GM12878 (cell line): Measurements from ENCODE around the gene GPRC5D. TPM values are rescaled to one million over a fixed set of nuclear protein-coding genes. Genes with fewer than 3 reads are reported as not detected.

Experiments used
- ATAC-seq: fragments of 200-7000 bp; cut with Tn5 transposase; 3 replicates; pipeline ENCODE4 v1.9.1; 2020; ENCODE audit warnings: mild to moderate bottlenecking, moderate library complexity
- BruUV-seq: library from RNA; stranded (reverse); fragments of 400-500 nt; replicated peaks from 2 replicates; lab custom pipeline; 2021; lab: Mats Ljungman, UMichigan
- CTCF ChIA-PET: fragments of 300-600 bp; sonication (Branson Sonifier 250); formaldehyde crosslinking; extraction: SDS; loops from one replicate; lab custom pipeline; 2021; ENCODE audit warnings: inconsistent platforms; lab: Yijun Ruan, JAX
- POLR2A ChIA-PET: fragments of 350-600 bp; formaldehyde crosslinking; extraction: SDS; loops from one replicate; lab custom pipeline; 2021; ENCODE audit warnings: inconsistent platforms; lab: Charles Lee
- RAD21 ChIA-PET: fragments of 300-600 bp; sonication (Branson Sonifier 250); formaldehyde crosslinking; loops from one replicate; lab custom pipeline; 2023; ENCODE audit warnings: antibody characterized with exemption; ENCODE audit not compliant: unreplicated experiment; lab: Charles Lee
- SMC1A ChIA-PET: fragments of 300-600 bp; sonication (Branson Sonifier 250); formaldehyde crosslinking; loops from one replicate; lab custom pipeline; 2023; ENCODE audit not compliant: unreplicated experiment, uncharacterized antibody; lab: Charles Lee
- DNase-seq: peaks from one replicate; pipeline ENCODE4 v3.0.0-alpha.2; 2011; ENCODE audit warnings: low read depth, low spot score
- FAIRE-seq: peaks from 3 replicates; lab custom pipeline; 2011; peaks lifted over from hg19 to GRCh38; lab: Jason Lieb, UNC
- H2AFZ ChIP-seq: 2 replicates; pipeline ENCODE4 v1.6.0; 2011; ENCODE audit warnings: low read depth, low read length, control low read depth; ENCODE audit not compliant: control insufficient read depth
- H3K27ac ChIP-seq: 2 replicates; pipeline ENCODE4 v1.5.1; 2011; ENCODE audit warnings: control low read depth; ENCODE audit not compliant: control insufficient read depth, insufficient read depth
- H3K27me3 ChIP-seq, 2 experiments: replicated peaks in 1 of 2; 2 replicates each; pipeline versions ENCODE4 v1.6.0 to v1.6.1; 2011; ENCODE audit warnings: low read length in 1 of 2; ENCODE audit not compliant: control insufficient read depth in 2 of 2, insufficient read depth in 2 of 2
- H3K36me3 ChIP-seq, 2 experiments: 2 replicates each; pipeline ENCODE4 v1.5.1; 2011; ENCODE audit warnings: low read length in 1 of 2; ENCODE audit not compliant: control insufficient read depth in 2 of 2, insufficient read depth in 2 of 2
- H3K4me1 ChIP-seq: 2 replicates; pipeline ENCODE4 v1.6.1; 2011; ENCODE audit warnings: mild to moderate bottlenecking, low read length, moderate library complexity, mixed read lengths; ENCODE audit not compliant: control insufficient read depth, insufficient read depth
- H3K4me2 ChIP-seq: 2 replicates; pipeline ENCODE4 v1.6.0; 2011; ENCODE audit warnings: control low read depth; ENCODE audit not compliant: control insufficient read depth, insufficient read depth
- H3K4me3 ChIP-seq: fragments of 200-600 bp; sonication (generic); 2 replicates; pipeline ENCODE4 v1.5.1; 2016
- H3K79me2 ChIP-seq: 2 replicates; pipeline ENCODE4 v1.6.0; 2011; ENCODE audit warnings: low read length; ENCODE audit not compliant: control insufficient read depth, insufficient read depth
- H3K9ac ChIP-seq: 2 replicates; pipeline ENCODE4 v1.8.0; 2011; ENCODE audit warnings: low read length, control low read depth, mixed read lengths; ENCODE audit not compliant: control insufficient read depth, insufficient read depth
- H3K9me3 ChIP-seq: replicated peaks from 3 replicates; pipeline ENCODE4 v1.5.1; 2011; ENCODE audit warnings: mild to moderate bottlenecking, low read length; ENCODE audit not compliant: control insufficient read depth, insufficient read depth
- H4K20me1 ChIP-seq: 2 replicates; pipeline ENCODE4 v1.6.0; 2011; ENCODE audit not compliant: control insufficient read depth, insufficient read depth
- EED ChIP-seq: sonication (generic); IDR thresholded peaks from 2 replicates; pipeline ENCODE4 v1.6.1; 2016; ENCODE audit warnings: antibody characterized with exemption, low read depth
- ETV6 ChIP-seq, 2 experiments: fragments of 450-650 bp in 1 of 2; IDR thresholded peaks in 1 of 2; conservative IDR thresholded peaks in 1 of 2; 2 replicates each; pipeline ENCODE4 v1.6.1; 2014; ENCODE audit warnings: antibody characterized with exemption in 1 of 2, borderline replicate concordance in 1 of 2, low read depth in 1 of 2, mild to moderate bottlenecking in 1 of 2, moderate library complexity in 1 of 2
- KAT2A ChIP-seq: conservative IDR thresholded peaks from 2 replicates; pipeline ENCODE4 v1.6.1; 2011; ENCODE audit warnings: low read depth, low read length; ENCODE audit not compliant: control insufficient read depth
- MAX ChIP-seq: IDR thresholded peaks from 2 replicates; pipeline ENCODE4 v1.6.1; 2012; ENCODE audit warnings: low read depth, low read length, improper control_type of control experiment
- RB1 ChIP-seq: fragments of 450-650 bp; formaldehyde crosslinking; IDR thresholded peaks from 2 replicates; pipeline ENCODE4 v1.6.1; 2017; ENCODE audit warnings: mild to moderate bottlenecking, borderline replicate concordance
- SKIL ChIP-seq: fragments of 450-650 bp; IDR thresholded peaks from 2 replicates; pipeline ENCODE4 v1.6.1; 2017; ENCODE audit warnings: mild to moderate bottlenecking, low read depth, inconsistent platforms; ENCODE audit not compliant: poor library complexity, severe bottlenecking
- ZZZ3 ChIP-seq: IDR thresholded peaks from 2 replicates; pipeline ENCODE4 v1.6.1; 2011; ENCODE audit warnings: low read depth; ENCODE audit not compliant: control insufficient read depth, insufficient read length
- WGBS: methylation state at CpG from one replicate; pipeline ENCODE4 v1.1.6; 2016; ENCODE audit warnings: low lambda C conversion rate; ENCODE audit not compliant: insufficient replicate concordance, insufficient coverage; ENCODE audit errors: missing lambda C conversion rate; 5-methylcytosine and 5-hydroxymethylcytosine counted together
- in situ Hi-C: fragments of 300-500 bp; cut with MboI; formaldehyde crosslinking; loops from 9 replicates; pipeline ENCODE4 v1.14.3; 2018; ENCODE audit warnings: mixed read lengths
- intact Hi-C: fragments of 100-400 bp; cut with micrococcal nuclease; formaldehyde crosslinking; loops from one replicate; pipeline ENCODE4 v1.14.2; 2022; ENCODE audit not compliant: unreplicated experiment
- polyA plus RNA-seq, 11 experiments: library from polyadenylated mRNA; depleted of rRNA in 4 of 11; unstranded in 6 of 11; stranded (reverse) in 5 of 11; fragments of >200 nt; fragmentation: Nextera tagmentation in 4 of 11; fragmentation: Illumina TruSeq in 1 of 11; extraction: Ambion mirVana in 4 of 11; extraction: Trizol in 1 of 11; gene quantifications; 1 replicate in 1 of 11; 2 replicates in 10 of 11; pipeline versions ENCODE4 v1.2.1 to v1.2.3, GENCODE V29; 2011 to 2016; ENCODE audit warnings: inconsistent platforms in 2 of 11, missing spikeins in 2 of 11, low read depth in 1 of 11
- total RNA-seq, 4 experiments: library from RNA; depleted of rRNA in 3 of 4; stranded (reverse); fragments of >200 nt in 3 of 4; fragmentation: Illumina TruSeq in 1 of 4; extraction: Trizol in 1 of 4; gene quantifications; 2 replicates each; pipeline versions ENCODE4 v1.2.1 to v1.2.3, GENCODE V29; 2013 to 2021
- TF ChIP-seq, protein P1 (sequence below): fragments of 150-350 bp; IDR thresholded peaks from 2 replicates; pipeline ENCODE4 v1.6.1; 2016; ENCODE audit warnings: low read depth, low read length

Gene GPRC5D
- total and polyA plus RNA-seq, 10 of the 15 experiments (the other 5 are each of a cell fraction or from before 2014, with no cell fraction given), result 0.18 to 0.90 (median 0.37) TPM; not detected in 3

- H3K27ac ChIP-seq, result no peak overlapping the region
- FAIRE-seq (no peak), DNase-seq (no peak), ATAC-seq (no peak)
- H3K79me2 ChIP-seq, result no peaks in the 10 kb centered on the region
- ChIA-PET CTCF (no interaction called here), RAD21 (no interaction called here), SMC1A (no interaction called here), POLR2A (no interaction called here)
- TF ChIP-seq ETV6 (conservative IDR thresholded peaks at IDR 0.05 in 1 of 2, IDR thresholded peaks at IDR 0.05 in 1 of 2; ENCODE audit: borderline replicate concordance in 1 of 2, low read depth in 1 of 2) (no peak), RB1 (no peak), KAT2A (no peak), ZZZ3 (no peak), SKIL (no peak), EED (no peak), MAX (no peak)
- TF ChIP-seq, protein P1, sequence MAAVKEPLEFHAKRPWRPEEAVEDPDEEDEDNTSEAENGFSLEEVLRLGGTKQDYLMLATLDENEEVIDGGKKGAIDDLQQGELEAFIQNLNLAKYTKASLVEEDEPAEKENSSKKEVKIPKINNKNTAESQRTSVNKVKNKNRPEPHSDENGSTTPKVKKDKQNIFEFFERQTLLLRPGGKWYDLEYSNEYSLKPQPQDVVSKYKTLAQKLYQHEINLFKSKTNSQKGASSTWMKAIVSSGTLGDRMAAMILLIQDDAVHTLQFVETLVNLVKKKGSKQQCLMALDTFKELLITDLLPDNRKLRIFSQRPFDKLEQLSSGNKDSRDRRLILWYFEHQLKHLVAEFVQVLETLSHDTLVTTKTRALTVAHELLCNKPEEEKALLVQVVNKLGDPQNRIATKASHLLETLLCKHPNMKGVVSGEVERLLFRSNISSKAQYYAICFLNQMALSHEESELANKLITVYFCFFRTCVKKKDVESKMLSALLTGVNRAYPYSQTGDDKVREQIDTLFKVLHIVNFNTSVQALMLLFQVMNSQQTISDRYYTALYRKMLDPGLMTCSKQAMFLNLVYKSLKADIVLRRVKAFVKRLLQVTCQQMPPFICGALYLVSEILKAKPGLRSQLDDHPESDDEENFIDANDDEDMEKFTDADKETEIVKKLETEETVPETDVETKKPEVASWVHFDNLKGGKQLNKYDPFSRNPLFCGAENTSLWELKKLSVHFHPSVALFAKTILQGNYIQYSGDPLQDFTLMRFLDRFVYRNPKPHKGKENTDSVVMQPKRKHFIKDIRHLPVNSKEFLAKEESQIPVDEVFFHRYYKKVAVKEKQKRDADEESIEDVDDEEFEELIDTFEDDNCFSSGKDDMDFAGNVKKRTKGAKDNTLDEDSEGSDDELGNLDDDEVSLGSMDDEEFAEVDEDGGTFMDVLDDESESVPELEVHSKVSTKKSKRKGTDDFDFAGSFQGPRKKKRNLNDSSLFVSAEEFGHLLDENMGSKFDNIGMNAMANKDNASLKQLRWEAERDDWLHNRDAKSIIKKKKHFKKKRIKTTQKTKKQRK, result no peak
- intact Hi-C loops (no loop called here), in situ Hi-C loops (no loop called here)
- no peak overlapping the region for H3K4me3 ChIP-seq
- no peaks in the 10 kb centered on the region for H4K20me1 ChIP-seq
- H3K4me2 ChIP-seq, result no peak overlapping the region
- WGBS, result 26% methylated on average over 4 of the region's 4 CpGs
- no peaks in the 10 kb centered on the region for H3K9me3 ChIP-seq
- H3K36me3 ChIP-seq, result no peaks in the 10 kb centered on the region
- no peak overlapping the region for H2AFZ ChIP-seq
- no peak overlapping the region for H3K9ac ChIP-seq
- BruUV-seq, result no TSS peak
- no peaks in the 10 kb centered on the region; a peak in 1 of 4 replicates for H3K27me3 ChIP-seq
- no peaks in the 10 kb centered on the region for H3K4me1 ChIP-seq
Measured at GRCh38 chr12:12924169-12924568, 27.8 kb downstream of the GPRC5D start.
